DND-41 (cell line): ENCODE data around the gene CRYBG1.

ENCODE experiments used
- ATAC-seq: fragments of 200-7000 bp; cut with Tn5 transposase; 3 replicates; pipeline ENCODE4 v1.9.1; 2021; ENCODE audit warnings: low read depth; ENCODE audit not compliant: insufficient read depth
- DNase-seq: peaks from one replicate; pipeline ENCODE4 v3.0.0-alpha.2; 2020
- H2AFZ ChIP-seq: 2 replicates; pipeline ENCODE4 v1.6.0; 2012; ENCODE audit warnings: low read depth, low read length
- H3K27ac ChIP-seq: 2 replicates; pipeline ENCODE4 v1.5.1; 2012; ENCODE audit warnings: low read length, inconsistent platforms
- H3K27me3 ChIP-seq: fragments of 200-600 bp; sonication (generic); 2 replicates; pipeline ENCODE4 v1.6.0; 2012; ENCODE audit warnings: low read length, mild to moderate bottlenecking, inconsistent platforms; ENCODE audit not compliant: insufficient read depth, poor library complexity
- H3K36me3 ChIP-seq: 2 replicates; pipeline ENCODE4 v1.5.1; 2012; ENCODE audit warnings: low read length, inconsistent platforms; ENCODE audit not compliant: insufficient read depth
- H3K4me1 ChIP-seq: 2 replicates; pipeline ENCODE4 v1.5.1; 2012; ENCODE audit warnings: mild to moderate bottlenecking, low read length; ENCODE audit not compliant: insufficient read depth
- H3K4me2 ChIP-seq: 2 replicates; pipeline ENCODE4 v1.6.0; 2012; ENCODE audit warnings: mild to moderate bottlenecking, moderate library complexity, low read length, inconsistent platforms; ENCODE audit not compliant: insufficient read depth
- H3K4me3 ChIP-seq, 2 experiments: fragments of 200-600 bp in 1 of 2; shearing (Covaris generic) in 1 of 2; 2 replicates each; pipeline ENCODE4 v1.5.1; 2012 to 2016; ENCODE audit warnings: inconsistent platforms in 2 of 2, low read length in 2 of 2, mild to moderate bottlenecking in 2 of 2, low read depth in 1 of 2, moderate library complexity in 1 of 2
- H3K79me2 ChIP-seq: 2 replicates; pipeline ENCODE4 v1.6.0; 2012; ENCODE audit warnings: low read length, inconsistent platforms; ENCODE audit not compliant: insufficient read depth
- H3K9ac ChIP-seq: 2 replicates; pipeline ENCODE4 v1.6.0; 2012; ENCODE audit warnings: low read depth, mild to moderate bottlenecking, inconsistent platforms, low read length, moderate library complexity
- H3K9me3 ChIP-seq: 2 replicates; pipeline ENCODE4 v1.5.1; 2012; ENCODE audit warnings: low read length, moderate library complexity, mild to moderate bottlenecking, inconsistent platforms; ENCODE audit not compliant: insufficient read depth, severe bottlenecking
- H4K20me1 ChIP-seq: 2 replicates; pipeline ENCODE4 v1.6.0; 2012; ENCODE audit warnings: low read length; ENCODE audit not compliant: insufficient read depth
- EZH2 ChIP-seq: IDR thresholded peaks from 3 replicates; pipeline ENCODE4 v1.6.1; 2012; ENCODE audit warnings: borderline replicate concordance, low read depth, mild to moderate bottlenecking, moderate library complexity, low read length, inconsistent platforms; ENCODE audit not compliant: severe bottlenecking
- TF ChIP-seq, protein P1 (sequence below): IDR thresholded peaks from 2 replicates; pipeline ENCODE4 v1.5.1; 2012; ENCODE audit warnings: borderline replicate concordance, low read length, moderate library complexity, mild to moderate bottlenecking; ENCODE audit not compliant: poor library complexity, severe bottlenecking; ENCODE audit errors: extremely low read depth

Gene CRYBG1

DNA sequence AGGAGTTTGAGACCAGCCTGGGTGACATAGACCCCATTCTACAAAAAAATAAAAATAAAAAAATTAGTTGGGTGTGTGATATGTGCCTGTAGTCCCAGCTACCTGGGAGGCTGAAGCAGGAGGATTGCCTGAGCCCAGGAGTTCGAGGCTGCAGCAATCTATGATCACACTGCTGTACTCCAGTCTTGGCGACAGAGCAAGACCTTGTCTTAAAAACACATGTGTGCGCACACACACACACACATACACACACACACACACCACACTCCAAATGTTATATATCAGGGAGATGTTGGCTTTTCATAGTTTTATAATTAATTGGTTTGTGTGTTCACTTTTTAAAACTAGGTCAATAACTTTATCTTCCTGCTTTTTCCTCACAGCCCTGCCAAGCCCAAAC lies 158.2 kb downstream of the CRYBG1 start:
- Histone ChIP-seq H3K36me3 (no peaks in the 10 kb centered on the region; the same call in none of the 2 replicates), H3K9ac (peak overlapping the region; percentile 65), H4K20me1 (no peaks in the 10 kb centered on the region), H3K79me2 (peaks cover 74% of the 10 kb centered on the region), H2AFZ (peak overlapping the region; percentile 78), H3K4me2 (peak overlapping the region; percentile 80), H3K4me3 (peak overlapping the region; percentile 1 to 53; a peak in 3 of 4 replicates), H3K27me3 (no peaks in the 10 kb centered on the region), H3K9me3 (no peaks in the 10 kb centered on the region), H3K27ac (peak overlapping the region; percentile 97), H3K4me1 (peaks cover 96% of the 10 kb centered on the region)
- no peak for ATAC-seq
- no peak for DNase-seq
- TF ChIP-seq, protein P1, sequence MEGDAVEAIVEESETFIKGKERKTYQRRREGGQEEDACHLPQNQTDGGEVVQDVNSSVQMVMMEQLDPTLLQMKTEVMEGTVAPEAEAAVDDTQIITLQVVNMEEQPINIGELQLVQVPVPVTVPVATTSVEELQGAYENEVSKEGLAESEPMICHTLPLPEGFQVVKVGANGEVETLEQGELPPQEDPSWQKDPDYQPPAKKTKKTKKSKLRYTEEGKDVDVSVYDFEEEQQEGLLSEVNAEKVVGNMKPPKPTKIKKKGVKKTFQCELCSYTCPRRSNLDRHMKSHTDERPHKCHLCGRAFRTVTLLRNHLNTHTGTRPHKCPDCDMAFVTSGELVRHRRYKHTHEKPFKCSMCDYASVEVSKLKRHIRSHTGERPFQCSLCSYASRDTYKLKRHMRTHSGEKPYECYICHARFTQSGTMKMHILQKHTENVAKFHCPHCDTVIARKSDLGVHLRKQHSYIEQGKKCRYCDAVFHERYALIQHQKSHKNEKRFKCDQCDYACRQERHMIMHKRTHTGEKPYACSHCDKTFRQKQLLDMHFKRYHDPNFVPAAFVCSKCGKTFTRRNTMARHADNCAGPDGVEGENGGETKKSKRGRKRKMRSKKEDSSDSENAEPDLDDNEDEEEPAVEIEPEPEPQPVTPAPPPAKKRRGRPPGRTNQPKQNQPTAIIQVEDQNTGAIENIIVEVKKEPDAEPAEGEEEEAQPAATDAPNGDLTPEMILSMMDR: no peak
- TF ChIP-seq EZH2: no peak

- Histone ChIP-seq H3K4me3 (peak overlapping the region; percentile 4 to 53; a peak in 3 of 4 replicates), H3K4me2 (peak overlapping the region; percentile 80)
Measured at GRCh38 chr6:106519460-106520394, 159.2 kb downstream of the CRYBG1 start.

GRCh38 chr6:106520711-106521401 lies 160.3 kb downstream of the CRYBG1 start:
- Histone ChIP-seq H3K4me2 (peak overlapping the region; percentile 80), H3K79me2 (peaks cover 61% of the 10 kb centered on the region), H4K20me1 (no peaks in the 10 kb centered on the region), H3K27me3 (no peaks in the 10 kb centered on the region), H3K27ac (peak overlapping the region; percentile 97), H3K36me3 (no peaks in the 10 kb centered on the region; the same call in none of the 2 replicates), H3K4me1 (peaks cover 98% of the 10 kb centered on the region), H3K9me3 (no peaks in the 10 kb centered on the region), H3K9ac (peak overlapping the region; percentile 65), H2AFZ (peak overlapping the region; percentile 78), H3K4me3 (peak overlapping the region; percentile 4 to 53; a peak in 3 of 4 replicates)
- DNase-seq (peak; percentile 77), ATAC-seq (peak; percentile 51)
- TF ChIP-seq, protein P1: no peak
- TF ChIP-seq EZH2: no peak

More at GRCh38 chr6:106519460-106520394, 159.2 kb downstream of the CRYBG1 start:
- TF ChIP-seq, protein P1: peak; percentile 2
- no peak for TF ChIP-seq EZH2
- Histone ChIP-seq H2AFZ (peak overlapping the region; percentile 78), H3K9me3 (no peaks in the 10 kb centered on the region), H3K9ac (peak overlapping the region; percentile 65), H3K27me3 (no peaks in the 10 kb centered on the region), H3K27ac (peak overlapping the region; percentile 97), H4K20me1 (no peaks in the 10 kb centered on the region), H3K4me1 (peaks cover 96% of the 10 kb centered on the region), H3K36me3 (no peaks in the 10 kb centered on the region; the same call in none of the 2 replicates), H3K79me2 (peaks cover 67% of the 10 kb centered on the region)
- peak; percentile 86 for DNase-seq
- ATAC-seq: peak; percentile 77
